ENCODE measurements around the gene LDLRAD2. TPM values are rescaled to one million over a fixed set of nuclear protein-coding genes. Genes with fewer than 3 reads are reported as not detected.

Gene LDLRAD2
- total RNA-seq, 1 donor from 2014 or later = 0.38 TPM

DNA sequence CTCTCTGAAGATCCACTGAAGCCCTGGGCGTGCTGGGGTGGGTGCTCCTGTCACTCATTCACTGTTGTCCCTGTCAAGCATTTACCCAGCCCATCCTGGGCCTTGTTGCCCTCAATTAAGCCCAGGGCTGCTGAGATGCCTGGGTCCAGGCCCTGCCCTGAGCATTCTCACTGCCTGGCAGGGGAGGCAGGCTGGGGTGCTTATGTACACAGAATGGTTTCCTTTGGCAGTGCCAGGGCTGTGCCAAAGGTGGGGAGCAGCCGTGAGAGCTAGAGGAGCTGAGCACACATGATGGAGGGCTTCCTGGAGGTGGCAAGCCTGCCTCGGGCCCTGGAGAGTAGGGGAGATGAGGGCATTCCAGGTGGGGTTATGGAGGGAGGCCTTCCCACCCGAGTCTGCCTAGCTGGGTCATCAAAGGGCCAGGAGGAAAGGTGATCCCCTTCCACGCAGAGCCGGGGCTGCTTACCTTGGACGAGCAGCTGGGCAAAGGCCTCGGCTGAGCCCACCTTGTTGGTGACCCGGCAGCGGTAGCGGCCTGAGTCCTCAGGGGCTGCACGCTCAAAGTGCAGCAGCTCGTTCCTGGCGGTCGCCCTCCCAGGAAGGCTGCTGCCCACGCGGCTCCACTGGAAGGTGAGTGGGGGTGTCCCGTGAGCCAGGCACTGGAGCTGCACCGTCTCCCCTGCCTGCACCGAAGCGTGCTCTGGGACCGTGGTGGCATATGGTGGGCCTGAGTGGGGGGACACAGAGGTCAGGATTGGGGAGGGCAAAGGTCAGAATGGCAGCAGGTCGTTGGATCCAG, 26.5 kb downstream of the LDLRAD2 start:
- no peak for DNase-seq
- H3K27ac ChIP-seq = no peak overlapping the region
- no peak overlapping the region for H3K4me3 ChIP-seq
- peaks cover 100% of the 10 kb centered on the region for H3K36me3 ChIP-seq
- H3K27me3 ChIP-seq = no peaks in the 10 kb centered on the region
- no peaks in the 10 kb centered on the region for H3K4me1 ChIP-seq
- intact Hi-C loops (cut with DNase I) = no loop called here
- TF ChIP-seq, protein P1, sequence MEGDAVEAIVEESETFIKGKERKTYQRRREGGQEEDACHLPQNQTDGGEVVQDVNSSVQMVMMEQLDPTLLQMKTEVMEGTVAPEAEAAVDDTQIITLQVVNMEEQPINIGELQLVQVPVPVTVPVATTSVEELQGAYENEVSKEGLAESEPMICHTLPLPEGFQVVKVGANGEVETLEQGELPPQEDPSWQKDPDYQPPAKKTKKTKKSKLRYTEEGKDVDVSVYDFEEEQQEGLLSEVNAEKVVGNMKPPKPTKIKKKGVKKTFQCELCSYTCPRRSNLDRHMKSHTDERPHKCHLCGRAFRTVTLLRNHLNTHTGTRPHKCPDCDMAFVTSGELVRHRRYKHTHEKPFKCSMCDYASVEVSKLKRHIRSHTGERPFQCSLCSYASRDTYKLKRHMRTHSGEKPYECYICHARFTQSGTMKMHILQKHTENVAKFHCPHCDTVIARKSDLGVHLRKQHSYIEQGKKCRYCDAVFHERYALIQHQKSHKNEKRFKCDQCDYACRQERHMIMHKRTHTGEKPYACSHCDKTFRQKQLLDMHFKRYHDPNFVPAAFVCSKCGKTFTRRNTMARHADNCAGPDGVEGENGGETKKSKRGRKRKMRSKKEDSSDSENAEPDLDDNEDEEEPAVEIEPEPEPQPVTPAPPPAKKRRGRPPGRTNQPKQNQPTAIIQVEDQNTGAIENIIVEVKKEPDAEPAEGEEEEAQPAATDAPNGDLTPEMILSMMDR (IDR thresholded peaks at IDR 0.05) = no peak
- no peaks in the 10 kb centered on the region for H3K9me3 ChIP-seq
- no peak for ATAC-seq

DNA sequence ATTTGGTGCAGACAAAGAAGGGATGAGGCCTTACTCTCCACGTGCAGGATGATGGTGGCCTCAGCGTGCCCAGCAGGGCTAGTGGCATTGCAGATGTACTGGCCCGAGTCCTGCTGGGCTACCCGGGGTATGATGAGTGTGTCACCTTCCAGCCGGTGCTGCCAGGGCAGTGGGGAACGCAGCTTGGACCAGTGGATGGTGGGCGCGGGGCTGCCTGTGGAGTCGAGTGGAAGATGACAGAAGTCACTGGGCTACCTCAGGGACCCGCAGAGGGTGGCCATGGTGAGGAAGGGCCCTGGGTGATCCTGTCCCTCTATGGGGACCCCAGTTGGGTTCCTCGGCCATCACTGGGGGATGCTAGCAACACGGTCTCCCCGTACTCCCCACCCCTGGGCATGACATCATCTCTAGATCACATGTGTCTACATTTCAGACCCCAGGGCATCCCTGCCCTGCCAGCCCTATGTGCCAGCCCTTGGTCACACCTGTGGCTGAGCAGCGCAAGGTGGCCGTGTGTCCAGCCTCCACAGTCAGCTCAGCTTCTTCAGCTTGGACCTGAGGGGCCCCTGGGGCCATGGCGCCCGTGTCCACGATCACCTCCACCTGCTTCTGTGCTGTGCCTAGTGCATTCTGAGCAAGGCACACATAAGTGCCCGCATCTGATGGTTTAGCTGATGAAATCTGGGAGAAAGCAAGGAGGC, 27.4 kb downstream of the LDLRAD2 start:
- no peak overlapping the region for H3K27ac ChIP-seq
- no peak overlapping the region for H3K4me3 ChIP-seq
- TF ChIP-seq, protein P1 (IDR thresholded peaks at IDR 0.05) = no peak
- no peak for ATAC-seq
- DNase-seq = peak; percentile 57
- intact Hi-C loops (cut with DNase I) = no loop called here
- H3K36me3 ChIP-seq = peaks cover 100% of the 10 kb centered on the region
- H3K27me3 ChIP-seq = no peaks in the 10 kb centered on the region
- no peaks in the 10 kb centered on the region for H3K4me1 ChIP-seq
- H3K9me3 ChIP-seq = no peaks in the 10 kb centered on the region

DNA sequence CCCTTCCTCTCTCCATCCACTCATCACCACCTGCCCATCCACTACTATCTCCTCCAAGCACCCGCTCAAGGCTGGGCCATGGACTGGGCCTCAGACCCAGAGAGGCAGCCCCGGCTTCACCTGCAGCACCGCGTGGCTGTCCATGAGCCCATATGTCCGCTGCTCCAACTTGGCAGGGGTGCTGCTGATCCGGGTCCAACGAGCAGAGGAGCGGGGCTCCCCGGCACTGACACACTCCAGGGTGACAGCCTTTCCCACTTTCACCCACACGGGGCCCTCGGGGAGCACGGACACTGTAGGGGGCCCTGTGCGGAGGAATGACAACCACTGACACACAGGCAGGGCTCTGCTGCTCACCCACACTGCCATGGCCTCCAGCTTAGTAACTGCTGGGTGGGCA, 28.9 kb downstream of the LDLRAD2 start:
- Histone ChIP-seq H3K4me3 (no peak overlapping the region), H3K27ac (no peak overlapping the region), H3K27me3 (no peaks in the 10 kb centered on the region), H3K9me3 (no peaks in the 10 kb centered on the region), H3K36me3 (peaks cover 99% of the 10 kb centered on the region), H3K4me1 (no peaks in the 10 kb centered on the region)
- DNase-seq = no peak
- intact Hi-C loops (cut with DNase I) = no loop called here
- TF ChIP-seq, protein P1 (IDR thresholded peaks at IDR 0.05) = no peak
- ATAC-seq = no peak

DNA sequence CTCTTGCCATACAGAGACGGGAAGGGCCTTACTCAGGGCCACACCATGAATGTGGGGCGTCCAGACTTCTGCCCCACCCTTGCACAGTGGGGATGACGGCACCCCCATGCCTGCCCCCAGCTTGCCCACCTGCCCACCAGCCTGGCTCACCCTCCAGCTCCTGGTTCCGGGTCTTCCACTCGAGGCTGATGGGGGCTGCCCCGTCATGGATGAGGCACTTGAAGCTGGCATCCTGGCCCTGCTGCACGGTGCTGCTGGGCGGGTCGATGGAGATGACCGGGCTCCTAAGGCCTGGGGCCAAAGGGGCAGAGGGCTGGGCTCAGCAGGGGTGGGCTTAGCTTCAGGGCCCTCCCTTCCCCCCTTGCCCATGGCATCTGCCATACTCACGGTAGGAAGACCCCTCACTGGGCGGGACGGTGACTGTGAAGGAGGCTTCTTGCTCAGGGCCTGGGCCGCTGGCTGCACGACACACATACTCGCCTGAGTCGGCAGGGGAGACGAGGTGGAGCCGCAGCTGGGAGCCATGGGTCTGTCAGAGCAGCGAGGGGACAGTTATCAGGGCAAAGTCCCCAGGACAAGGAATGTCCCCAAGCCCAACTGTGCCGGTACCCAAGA, 29.9 kb downstream of the LDLRAD2 start:
- no peak overlapping the region for H3K4me3 ChIP-seq
- no peak for ATAC-seq
- peaks cover 99% of the 10 kb centered on the region for H3K36me3 ChIP-seq
- no peaks in the 10 kb centered on the region for H3K27me3 ChIP-seq
- no peaks in the 10 kb centered on the region for H3K9me3 ChIP-seq
- no peaks in the 10 kb centered on the region for H3K4me1 ChIP-seq
- intact Hi-C loops (cut with DNase I) = no loop called here
- no peak for DNase-seq
- no peak overlapping the region for H3K27ac ChIP-seq
- TF ChIP-seq, protein P1 (IDR thresholded peaks at IDR 0.05) = no peak

DNA sequence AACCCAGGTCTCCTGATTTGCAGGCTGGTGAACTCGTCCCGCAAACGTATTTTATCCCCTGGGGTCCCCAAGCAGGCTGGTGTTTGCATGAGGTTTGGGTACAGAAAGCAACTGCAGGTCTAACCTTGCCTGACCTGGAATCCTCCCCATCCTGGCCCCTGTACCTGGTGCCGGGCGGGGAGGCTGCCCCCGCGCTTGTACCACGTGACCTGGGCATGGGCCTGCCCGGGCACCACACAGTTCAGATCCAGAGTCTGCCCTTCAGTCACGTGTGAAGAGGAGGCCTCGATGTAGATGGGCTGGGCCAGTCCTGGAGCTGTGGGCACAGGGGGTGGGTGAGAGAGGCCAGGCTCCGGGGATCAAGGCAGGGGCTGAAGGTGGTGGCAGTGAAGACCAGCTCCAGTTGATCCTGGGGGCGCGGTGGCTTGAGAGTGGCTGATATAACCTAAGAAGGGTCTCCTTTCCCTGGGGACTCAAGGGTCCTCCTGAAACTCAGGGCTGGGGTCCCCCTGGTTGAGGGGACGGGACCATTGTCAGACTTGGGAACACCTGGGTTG, 30.6 kb downstream of the LDLRAD2 start:
- no peaks in the 10 kb centered on the region for H3K9me3 ChIP-seq
- intact Hi-C loops (cut with DNase I) = no loop called here
- TF ChIP-seq, protein P1 (IDR thresholded peaks at IDR 0.05) = no peak
- no peak overlapping the region for H3K27ac ChIP-seq
- H3K4me3 ChIP-seq = no peak overlapping the region
- no peaks in the 10 kb centered on the region for H3K4me1 ChIP-seq
- DNase-seq (peak; percentile 63), ATAC-seq (no peak)
- peaks cover 99% of the 10 kb centered on the region for H3K36me3 ChIP-seq
- H3K27me3 ChIP-seq = no peaks in the 10 kb centered on the region

All from upper lobe of right lung (tissue), 1 donor.